Nephron progenitor cell (in vitro differentiated cells): ENCODE measurements around the gene NCKAP5.

Experiments used
- DNase-seq: peaks from one replicate; pipeline ENCODE4 v3.0.0; 2021
- H3K27ac Mint-ChIP-seq: 2 replicates; pipeline ENCODE4 v1.8.0; 2021; ENCODE audit warnings: mild to moderate bottlenecking, moderate library complexity, mixed read lengths
- H3K27me3 Mint-ChIP-seq: 2 replicates; pipeline ENCODE4 v1.8.0; 2021; ENCODE audit warnings: mild to moderate bottlenecking, low read depth, mixed read lengths; ENCODE audit not compliant: poor library complexity
- H3K36me3 Mint-ChIP-seq: 2 replicates; pipeline ENCODE4 v1.8.0; 2021; ENCODE audit warnings: low read depth, mixed read lengths
- H3K4me1 Mint-ChIP-seq: 2 replicates; pipeline ENCODE4 v1.8.0; 2021; ENCODE audit warnings: mixed read lengths
- H3K4me3 Mint-ChIP-seq: 2 replicates; pipeline ENCODE4 v1.8.0; 2021; ENCODE audit warnings: mild to moderate bottlenecking, moderate library complexity, mixed read lengths
- H3K9me3 Mint-ChIP-seq: 2 replicates; pipeline ENCODE4 v1.8.0; 2021; ENCODE audit warnings: mild to moderate bottlenecking, moderate library complexity, mixed read lengths
- CTCF ChIP-seq: fragments of 200-600 bp; sonication (generic); IDR thresholded peaks from 2 replicates; pipeline ENCODE4 v1.5.0; 2021; ENCODE audit warnings: antibody characterized with exemption

The NCKAP5 gene

GRCh38 chr2:132963161-132963560, 605.1 kb downstream of the NCKAP5 start:
- Mint-ChIP-seq H3K4me3 (no peak overlapping the region), H3K27ac (no peak overlapping the region), H3K9me3 (no peaks in the 10 kb centered on the region), H3K4me1 (no peaks in the 10 kb centered on the region), H3K36me3 (no peaks in the 10 kb centered on the region), H3K27me3 (no peaks in the 10 kb centered on the region)
- no peak for TF ChIP-seq CTCF
- no peak for DNase-seq

GRCh38 chr2:132958887-132959286, 609.4 kb downstream of the NCKAP5 start:
- Mint-ChIP-seq H3K4me1 (no peaks in the 10 kb centered on the region), H3K27me3 (no peaks in the 10 kb centered on the region), H3K36me3 (no peaks in the 10 kb centered on the region), H3K27ac (no peak overlapping the region), H3K9me3 (no peaks in the 10 kb centered on the region), H3K4me3 (no peak overlapping the region)
- DNase-seq = no peak
- no peak for TF ChIP-seq CTCF

- no peak for TF ChIP-seq CTCF
- Mint-ChIP-seq H3K4me3 (no peak overlapping the region), H3K27ac (peak overlapping the region; percentile 50), H3K9me3 (no peaks in the 10 kb centered on the region), H3K36me3 (no peaks in the 10 kb centered on the region), H3K4me1 (peaks cover 24% of the 10 kb centered on the region), H3K27me3 (no peaks in the 10 kb centered on the region)
- DNase-seq = no peak
Measured at GRCh38 chr2:132955871-132956615, 612.2 kb downstream of the NCKAP5 start.

GRCh38 chr2:132953771-132954170, 614.5 kb downstream of the NCKAP5 start:
- Mint-ChIP-seq H3K36me3 (no peaks in the 10 kb centered on the region), H3K9me3 (no peaks in the 10 kb centered on the region), H3K27me3 (no peaks in the 10 kb centered on the region), H3K4me3 (no peak overlapping the region), H3K27ac (no peak overlapping the region), H3K4me1 (peaks cover 42% of the 10 kb centered on the region)
- DNase-seq = no peak
- no peak for TF ChIP-seq CTCF

GRCh38 chr2:132951008-132951714, 617.1 kb downstream of the NCKAP5 start:
- no peak for TF ChIP-seq CTCF
- Mint-ChIP-seq H3K36me3 (no peaks in the 10 kb centered on the region), H3K4me3 (no peak overlapping the region), H3K9me3 (no peaks in the 10 kb centered on the region), H3K4me1 (peaks cover 55% of the 10 kb centered on the region), H3K27me3 (no peaks in the 10 kb centered on the region), H3K27ac (peak overlapping the region; percentile 35)
- no peak for DNase-seq

GRCh38 chr2:132949108-132949507, 619.2 kb downstream of the NCKAP5 start:
- H3K4me1 Mint-ChIP-seq = peaks cover 55% of the 10 kb centered on the region
- no peak overlapping the region for H3K4me3 Mint-ChIP-seq
- no peak for DNase-seq
- H3K9me3 Mint-ChIP-seq = no peaks in the 10 kb centered on the region
- no peak for TF ChIP-seq CTCF
- no peaks in the 10 kb centered on the region for H3K27me3 Mint-ChIP-seq
- H3K27ac Mint-ChIP-seq = no peak overlapping the region
- no peaks in the 10 kb centered on the region for H3K36me3 Mint-ChIP-seq
